K562 (cell line): ENCODE results near the gene CRYBB1. TPM values are rescaled to one million over a fixed set of nuclear protein-coding genes. Genes with fewer than 3 reads are reported as not detected.

Source experiments
- ATAC-seq: fragments of 200-7000 bp; cut with Tn5 transposase; 3 replicates; pipeline ENCODE4 v1.9.1; 2020; ENCODE audit warnings: moderate library complexity
- BruUV-seq: library from RNA; stranded (reverse); fragments of 400-500 nt; replicated peaks from 2 replicates; lab custom pipeline; 2021; lab: Mats Ljungman, UMichigan
- CTCF ChIA-PET: fragments of 300-600 bp; formaldehyde crosslinking; extraction: SDS; loops from one replicate; lab custom pipeline; 2021; ENCODE audit warnings: low intra/inter-chr PET ratio; lab: Yijun Ruan, JAX
- POLR2A ChIA-PET: fragments of 300-600, 350-650 bp; sonication (Branson Sonifier 250); formaldehyde crosslinking; extraction: SDS; loops from one replicate; lab custom pipeline; 2021; ENCODE audit warnings: antibody characterized with exemption, inconsistent platforms; lab: Yijun Ruan, JAX
- DNase-seq, 4 experiments: peaks; one replicate each; pipeline versions ENCODE4 v3.0.0 to v3.0.0-alpha.2; 2011 to 2018; ENCODE audit warnings: low spot score in 3 of 4, mixed read lengths in 3 of 4; ENCODE audit errors: extremely low read depth in 1 of 4
- FAIRE-seq: peaks from 2 replicates; lab custom pipeline; 2011; peaks lifted over from hg19 to GRCh38; lab: Jason Lieb, UNC
- H2AFZ ChIP-seq: 2 replicates; pipeline ENCODE4 v1.6.0; 2011; ENCODE audit warnings: low read depth, low read length, control low read depth, inconsistent platforms
- H3K27ac ChIP-seq: fragments of 200-600 bp; 3 replicates; pipeline ENCODE4 v1.8.0; 2011; ENCODE audit warnings: low read depth, mild to moderate bottlenecking, control low read depth, inconsistent platforms, low read length, moderate library complexity, mixed read lengths; ENCODE audit errors: extremely low read depth
- H3K27me3 ChIP-seq, 2 experiments: fragments of 300-600 bp in 1 of 2; 2 replicates in 1 of 2; 3 replicates in 1 of 2; pipeline versions ENCODE4 v1.6.0 to v1.8.0; 2011; ENCODE audit warnings: inconsistent platforms in 2 of 2, low read length in 2 of 2, mild to moderate bottlenecking in 1 of 2, mixed read lengths in 1 of 2, moderate library complexity in 1 of 2; ENCODE audit not compliant: control insufficient read depth in 2 of 2, insufficient read depth in 2 of 2
- H3K36me3 ChIP-seq: fragments of 300-600 bp; 3 replicates; pipeline ENCODE4 v1.8.0; 2011; ENCODE audit warnings: mild to moderate bottlenecking, low read length, inconsistent platforms; ENCODE audit not compliant: control insufficient read depth, insufficient read depth
- H3K4me1 ChIP-seq, 2 experiments: fragments of 200-600 bp in 1 of 2; replicated peaks in 1 of 2; 2 replicates in 1 of 2; 3 replicates in 1 of 2; pipeline versions ENCODE4 v1.5.1 to v1.8.0; 2011; ENCODE audit warnings: inconsistent platforms in 2 of 2, low read length in 2 of 2, mild to moderate bottlenecking in 1 of 2, mixed read lengths in 1 of 2, moderate library complexity in 1 of 2; ENCODE audit not compliant: control insufficient read depth in 2 of 2, insufficient read depth in 2 of 2
- H3K4me2 ChIP-seq: 2 replicates; pipeline ENCODE4 v1.6.1; 2011; ENCODE audit warnings: low read length, control low read depth, inconsistent platforms, mixed read lengths; ENCODE audit not compliant: insufficient read depth
- H3K4me3 ChIP-seq: fragments of 200-600 bp; sonication (generic), shearing (Covaris generic); 2 replicates; pipeline ENCODE4 v1.5.1; 2016; ENCODE audit warnings: control low read depth, inconsistent platforms
- H3K79me2 ChIP-seq: fragments of 200-600 bp; 3 replicates; pipeline ENCODE4 v1.8.0; 2011; ENCODE audit warnings: low read length, inconsistent platforms; ENCODE audit not compliant: control insufficient read depth, insufficient read depth
- H3K9ac ChIP-seq, 2 experiments: 2 replicates each; pipeline versions ENCODE4 v1.6.0 to v1.6.1; 2011; ENCODE audit warnings: low read depth in 2 of 2, low read length in 2 of 2, control low read depth in 1 of 2, inconsistent platforms in 1 of 2, mild to moderate bottlenecking in 1 of 2, mixed read lengths in 1 of 2; ENCODE audit not compliant: insufficient read depth in 1 of 2
- H3K9me1 ChIP-seq: one replicate; pipeline ENCODE4 v1.6.0; 2011; ENCODE audit warnings: inconsistent platforms, mild to moderate bottlenecking, low read length, moderate library complexity; ENCODE audit not compliant: control insufficient read depth, insufficient read depth
- H3K9me3 ChIP-seq: replicated peaks from 2 replicates; pipeline ENCODE4 v1.5.1; 2011; ENCODE audit warnings: low read depth, low read length, inconsistent platforms; ENCODE audit not compliant: control insufficient read depth, insufficient read depth
- H4K20me1 ChIP-seq: replicated peaks from 2 replicates; pipeline ENCODE4 v1.6.1; 2011; ENCODE audit warnings: low read length, inconsistent platforms, mixed read lengths; ENCODE audit not compliant: control insufficient read depth, insufficient read depth
- CHD1 ChIP-seq: fragments of 200-600 bp; sonication (generic); IDR thresholded peaks from one replicate; pipeline ENCODE4 v1.6.1; 2012; ENCODE audit warnings: mild to moderate bottlenecking, moderate library complexity, low read length, inconsistent platforms
- HMG20A ChIP-seq: fragments of 450-650 bp; formaldehyde crosslinking; conservative IDR thresholded peaks from 2 replicates; pipeline ENCODE4 v1.4.0; 2020; ENCODE audit warnings: mild to moderate bottlenecking, mixed read lengths
- MED1 ChIP-seq: sonication (generic); formaldehyde crosslinking; IDR thresholded peaks from 2 replicates; pipeline ENCODE4 v1.8.1; 2023; ENCODE audit warnings: missing genetic modification reagents, borderline replicate concordance
- NCOA2 ChIP-seq, 2 experiments: fragments of 450-650 bp; IDR thresholded peaks; 2 replicates each; pipeline ENCODE4 v1.6.1; 2018; ENCODE audit warnings: mild to moderate bottlenecking in 2 of 2, moderate library complexity in 1 of 2; ENCODE audit not compliant: partially characterized antibody in 2 of 2
- PHF8 ChIP-seq: fragments of 200-600 bp; sonication (generic); IDR thresholded peaks from 2 replicates; pipeline ENCODE4 v1.6.1; 2012; ENCODE audit warnings: mixed run types, mild to moderate bottlenecking, inconsistent platforms, low read length, moderate library complexity, borderline replicate concordance
- PML ChIP-seq: IDR thresholded peaks from 2 replicates; pipeline ENCODE4 v1.6.1; 2012; ENCODE audit warnings: low read length, inconsistent platforms
- WHSC1 ChIP-seq: IDR thresholded peaks from one replicate; pipeline ENCODE4 v1.6.1; 2012; ENCODE audit warnings: low read length, control low read depth, inconsistent platforms
- WGBS: fragments of 100-300 bp; shearing (Covaris generic); methylation state at CpG from one replicate; pipeline ENCODE4 v1.1.6; 2016; ENCODE audit warnings: low coverage, mixed read lengths; ENCODE audit not compliant: insufficient coverage; ENCODE audit errors: missing lambda C conversion rate; 5-methylcytosine and 5-hydroxymethylcytosine counted together
- in situ Hi-C: fragments of 300-500 bp; cut with MboI; formaldehyde crosslinking; loops from 4 replicates; pipeline ENCODE4 v1.15.0; 2018; ENCODE audit warnings: inconsistent platforms, mixed read lengths
- intact Hi-C: fragments of 100-400 bp; cut with micrococcal nuclease; formaldehyde crosslinking; loops from 2 replicates; pipeline ENCODE4 v1.14.2; 2022
- polyA plus RNA-seq, 8 experiments: library from polyadenylated mRNA; depleted of rRNA in 4 of 8; stranded (reverse) in 5 of 8; unstranded in 3 of 8; fragments of >200 nt; fragmentation: Nextera tagmentation in 2 of 8; fragmentation: Illumina TruSeq in 1 of 8; extraction: Ambion mirVana in 2 of 8; extraction: Trizol in 1 of 8; gene quantifications; 2 replicates each; pipeline versions ENCODE4 v1.2.1 to v1.2.3, GENCODE V29; 2011 to 2014; ENCODE audit warnings: inconsistent platforms in 1 of 8, missing spikeins in 1 of 8
- total RNA-seq, 7 experiments: library from RNA; depleted of rRNA in 6 of 7; stranded (reverse); fragments of >200 nt in 6 of 7; fragmentation: Illumina TruSeq in 2 of 7; extraction: Trizol in 2 of 7; gene quantifications; 2 replicates each; pipeline versions ENCODE4 v1.2.1 to v1.2.3, GENCODE V29; 2011 to 2021; ENCODE audit warnings: low replicate concordance in 1 of 7
- TF ChIP-seq, protein P1 (sequence below), 2 experiments: fragments of 450-650 bp in 1 of 2; sonication (generic) in 1 of 2; formaldehyde crosslinking in 1 of 2; IDR thresholded peaks; 2 replicates each; pipeline versions ENCODE4 v1.7.1 to v1.9.0; 2016 to 2022; ENCODE audit warnings: inconsistent platforms in 1 of 2, mild to moderate bottlenecking in 1 of 2, missing genetic modification reagents in 1 of 2
- TF ChIP-seq, protein P2 (sequence below): fragments of 450-650 bp; conservative IDR thresholded peaks from 2 replicates; pipeline ENCODE4 v1.6.1; 2016; ENCODE audit warnings: missing genetic modification characterization, low read depth, mild to moderate bottlenecking, missing compliant biosample characterization, moderate library complexity
- TF ChIP-seq, protein P3 (sequence below): fragments of 450-650 bp; conservative IDR thresholded peaks from 2 replicates; pipeline ENCODE4 v1.6.1; 2016; ENCODE audit warnings: missing genetic modification characterization, low read depth, mild to moderate bottlenecking, control low read depth, missing compliant biosample characterization

The CRYBB1 gene
- total and polyA plus RNA-seq, 9 of the 15 experiments (the other 6 are each of a cell fraction or from before 2014, with no cell fraction given): 0.16 to 0.45 (median 0.33) TPM; not detected in 2

DNA sequence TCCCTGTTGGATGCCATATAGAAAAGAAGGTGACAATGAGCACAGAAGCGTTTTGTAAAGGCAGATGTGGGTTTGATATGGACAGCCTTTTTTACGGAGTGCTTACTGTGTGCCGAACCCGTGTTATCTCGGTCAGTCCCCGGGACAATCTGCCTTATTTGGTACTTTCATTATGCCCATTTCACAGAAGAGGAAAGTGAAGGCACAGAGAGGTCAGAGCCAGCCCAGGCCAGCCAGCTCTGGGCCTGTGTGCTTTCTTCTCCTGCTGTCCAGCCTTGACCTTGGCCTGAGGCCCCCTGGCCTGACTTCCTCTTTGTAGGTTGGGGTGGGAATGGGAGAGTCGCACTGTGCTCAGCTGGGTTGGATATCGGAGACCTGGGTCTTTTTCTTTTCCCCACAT lies 628 bp upstream of the CRYBB1 start:
- no peak overlapping the region for H3K4me3 ChIP-seq
- DNase-seq (no peak), ATAC-seq (peak; percentile 8; the same call in 1 of the 3 replicates), FAIRE-seq (peak; percentile 60)
- peaks cover 45 to 48% of the 10 kb centered on the region in 2 experiments for H3K4me1 ChIP-seq
- H3K79me2 ChIP-seq: no peaks in the 10 kb centered on the region
- in situ Hi-C loops (no loop called here), intact Hi-C loops (no loop called here)
- peak overlapping the region; percentile 59 to 84; a peak in 2 of 4 replicates for H3K9ac ChIP-seq
- ChIA-PET CTCF (no interaction called here), POLR2A (no interaction called here)
- no peaks in the 10 kb centered on the region for H3K9me1 ChIP-seq
- H3K9me3 ChIP-seq: no peaks in the 10 kb centered on the region
- 18% methylated on average over 7 of the region's 8 CpGs for WGBS
- peak overlapping the region; percentile 75 for H3K27ac ChIP-seq
- BruUV-seq: no TSS peak
- H3K36me3 ChIP-seq: no peaks in the 10 kb centered on the region
- no peaks in the 10 kb centered on the region for H4K20me1 ChIP-seq
- no peaks in the 10 kb centered on the region for H3K27me3 ChIP-seq
- H2AFZ ChIP-seq: peak overlapping the region; percentile 83
- peak overlapping the region; percentile 57; the same call in 1 of the 2 replicates for H3K4me2 ChIP-seq
- TF ChIP-seq PML (no peak), NCOA2 (IDR thresholded peaks at IDR 0.05; ENCODE audit: partially characterized antibody in 2 of 2) (no peak), PHF8 (no peak), HMG20A (CRISPR knock-in tag) (no peak), CHD1 (no peak), WHSC1 (no peak), MED1 (CRISPR knock-in tag) (no peak)
- TF ChIP-seq, protein P1, sequence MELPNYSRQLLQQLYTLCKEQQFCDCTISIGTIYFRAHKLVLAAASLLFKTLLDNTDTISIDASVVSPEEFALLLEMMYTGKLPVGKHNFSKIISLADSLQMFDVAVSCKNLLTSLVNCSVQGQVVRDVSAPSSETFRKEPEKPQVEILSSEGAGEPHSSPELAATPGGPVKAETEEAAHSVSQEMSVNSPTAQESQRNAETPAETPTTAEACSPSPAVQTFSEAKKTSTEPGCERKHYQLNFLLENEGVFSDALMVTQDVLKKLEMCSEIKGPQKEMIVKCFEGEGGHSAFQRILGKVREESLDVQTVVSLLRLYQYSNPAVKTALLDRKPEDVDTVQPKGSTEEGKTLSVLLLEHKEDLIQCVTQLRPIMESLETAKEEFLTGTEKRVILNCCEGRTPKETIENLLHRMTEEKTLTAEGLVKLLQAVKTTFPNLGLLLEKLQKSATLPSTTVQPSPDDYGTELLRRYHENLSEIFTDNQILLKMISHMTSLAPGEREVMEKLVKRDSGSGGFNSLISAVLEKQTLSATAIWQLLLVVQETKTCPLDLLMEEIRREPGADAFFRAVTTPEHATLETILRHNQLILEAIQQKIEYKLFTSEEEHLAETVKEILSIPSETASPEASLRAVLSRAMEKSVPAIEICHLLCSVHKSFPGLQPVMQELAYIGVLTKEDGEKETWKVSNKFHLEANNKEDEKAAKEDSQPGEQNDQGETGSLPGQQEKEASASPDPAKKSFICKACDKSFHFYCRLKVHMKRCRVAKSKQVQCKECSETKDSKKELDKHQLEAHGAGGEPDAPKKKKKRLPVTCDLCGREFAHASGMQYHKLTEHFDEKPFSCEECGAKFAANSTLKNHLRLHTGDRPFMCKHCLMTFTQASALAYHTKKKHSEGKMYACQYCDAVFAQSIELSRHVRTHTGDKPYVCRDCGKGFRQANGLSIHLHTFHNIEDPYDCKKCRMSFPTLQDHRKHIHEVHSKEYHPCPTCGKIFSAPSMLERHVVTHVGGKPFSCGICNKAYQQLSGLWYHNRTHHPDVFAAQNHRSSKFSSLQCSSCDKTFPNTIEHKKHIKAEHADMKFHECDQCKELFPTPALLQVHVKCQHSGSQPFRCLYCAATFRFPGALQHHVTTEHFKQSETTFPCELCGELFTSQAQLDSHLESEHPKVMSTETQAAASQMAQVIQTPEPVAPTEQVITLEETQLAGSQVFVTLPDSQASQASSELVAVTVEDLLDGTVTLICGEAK (IDR thresholded peaks at IDR 0.05): no peak
- TF ChIP-seq, protein P1 (CRISPR knock-in tag; IDR thresholded peaks at IDR 0.05): no peak
- TF ChIP-seq, protein P2, sequence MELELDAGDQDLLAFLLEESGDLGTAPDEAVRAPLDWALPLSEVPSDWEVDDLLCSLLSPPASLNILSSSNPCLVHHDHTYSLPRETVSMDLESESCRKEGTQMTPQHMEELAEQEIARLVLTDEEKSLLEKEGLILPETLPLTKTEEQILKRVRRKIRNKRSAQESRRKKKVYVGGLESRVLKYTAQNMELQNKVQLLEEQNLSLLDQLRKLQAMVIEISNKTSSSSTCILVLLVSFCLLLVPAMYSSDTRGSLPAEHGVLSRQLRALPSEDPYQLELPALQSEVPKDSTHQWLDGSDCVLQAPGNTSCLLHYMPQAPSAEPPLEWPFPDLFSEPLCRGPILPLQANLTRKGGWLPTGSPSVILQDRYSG (tag): no peak
- TF ChIP-seq, protein P3, sequence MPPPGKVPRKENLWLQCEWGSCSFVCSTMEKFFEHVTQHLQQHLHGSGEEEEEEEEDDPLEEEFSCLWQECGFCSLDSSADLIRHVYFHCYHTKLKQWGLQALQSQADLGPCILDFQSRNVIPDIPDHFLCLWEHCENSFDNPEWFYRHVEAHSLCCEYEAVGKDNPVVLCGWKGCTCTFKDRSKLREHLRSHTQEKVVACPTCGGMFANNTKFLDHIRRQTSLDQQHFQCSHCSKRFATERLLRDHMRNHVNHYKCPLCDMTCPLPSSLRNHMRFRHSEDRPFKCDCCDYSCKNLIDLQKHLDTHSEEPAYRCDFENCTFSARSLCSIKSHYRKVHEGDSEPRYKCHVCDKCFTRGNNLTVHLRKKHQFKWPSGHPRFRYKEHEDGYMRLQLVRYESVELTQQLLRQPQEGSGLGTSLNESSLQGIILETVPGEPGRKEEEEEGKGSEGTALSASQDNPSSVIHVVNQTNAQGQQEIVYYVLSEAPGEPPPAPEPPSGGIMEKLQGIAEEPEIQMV (tag): no peak
